Measurements from ENCODE around the gene ADGRL1.
"Not testable (repeated sequence)": the region's sequence is repeated elsewhere in the genome, so short reads cannot be mapped to it uniquely, and the experiment has no call there.

ADGRL1 gene

DNA sequence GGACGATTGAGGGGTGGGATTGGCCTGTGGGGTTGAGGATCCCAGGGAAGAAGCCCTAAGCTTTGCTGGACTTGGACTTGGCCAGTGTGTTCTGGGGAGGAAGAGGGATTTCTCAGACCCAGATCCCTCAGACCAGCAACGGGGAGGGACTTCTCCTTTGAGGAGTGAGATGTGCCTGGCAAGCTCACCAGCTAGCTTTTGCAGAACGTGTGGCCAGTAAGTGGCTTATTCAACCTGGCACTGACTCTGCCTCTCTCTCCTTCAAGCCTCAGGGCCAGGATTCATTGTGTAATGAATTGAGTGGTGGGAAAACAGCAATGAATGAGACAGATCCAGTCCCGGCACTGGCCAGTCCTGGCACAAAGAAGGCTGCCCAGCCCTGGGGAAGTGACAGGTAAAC, 11.9 kb upstream of the ADGRL1 start:
- DNase-seq, result not testable (repeated sequence)

DNA sequence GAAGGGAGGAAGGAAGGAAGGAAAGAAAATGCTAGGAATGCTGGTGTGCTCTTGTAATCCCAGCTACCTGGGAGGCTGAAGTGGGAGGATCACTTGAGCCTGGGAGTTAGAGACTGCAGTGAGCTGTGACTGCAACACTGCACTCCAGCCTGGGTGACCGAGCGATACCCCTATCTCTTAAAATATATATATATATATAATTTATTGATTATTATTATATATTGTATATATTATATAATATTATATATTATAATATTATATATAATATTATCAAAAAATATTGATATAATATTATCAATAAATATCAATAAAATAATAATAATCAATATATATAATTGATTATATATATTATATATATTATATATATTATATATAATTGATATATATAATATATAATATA, 8.6 kb upstream of the ADGRL1 start:
- no peak for DNase-seq

DNA sequence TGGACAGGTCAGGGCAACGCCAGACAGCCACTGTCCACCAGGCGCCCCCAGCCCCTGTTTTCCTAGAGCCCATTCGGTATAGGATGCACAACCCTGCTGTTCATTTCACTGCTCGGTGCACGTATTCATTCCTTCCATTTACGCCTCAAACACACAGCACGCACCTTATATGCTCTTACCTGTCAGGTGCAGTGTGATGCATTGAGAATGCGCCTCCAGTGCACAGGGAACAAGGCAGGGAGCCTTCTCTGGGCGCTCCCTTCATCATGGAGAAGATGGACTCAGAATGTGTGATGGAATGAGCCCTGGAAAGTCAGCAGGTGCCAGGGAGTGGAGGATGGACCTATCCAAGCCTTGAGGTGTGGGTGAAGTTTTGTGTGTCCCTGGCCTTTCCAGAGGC, 4.2 kb upstream of the ADGRL1 start:
- DNase-seq, result not testable (repeated sequence)

DNA sequence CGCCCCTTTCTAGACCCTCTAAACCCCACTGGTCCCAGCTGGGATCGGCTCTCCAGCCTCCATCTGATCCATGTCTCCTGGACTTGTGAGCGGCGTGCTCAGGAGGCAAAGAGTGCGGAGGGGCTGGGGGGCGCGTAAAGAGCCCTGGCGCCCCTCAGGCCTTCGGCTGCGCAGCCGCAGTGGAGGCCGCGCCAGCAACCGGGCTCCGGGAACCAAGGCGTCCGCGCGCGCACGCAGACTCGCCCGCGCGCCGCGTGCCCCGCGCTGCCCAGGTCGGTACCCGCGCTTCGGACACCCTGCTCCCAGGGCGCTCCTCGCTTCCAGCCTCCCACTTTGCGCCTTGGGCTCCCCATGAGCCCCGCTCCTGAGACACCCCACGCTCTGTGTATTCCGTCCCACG, 3.4 kb upstream of the ADGRL1 start:
- DNase-seq, result not testable (repeated sequence)

DNA sequence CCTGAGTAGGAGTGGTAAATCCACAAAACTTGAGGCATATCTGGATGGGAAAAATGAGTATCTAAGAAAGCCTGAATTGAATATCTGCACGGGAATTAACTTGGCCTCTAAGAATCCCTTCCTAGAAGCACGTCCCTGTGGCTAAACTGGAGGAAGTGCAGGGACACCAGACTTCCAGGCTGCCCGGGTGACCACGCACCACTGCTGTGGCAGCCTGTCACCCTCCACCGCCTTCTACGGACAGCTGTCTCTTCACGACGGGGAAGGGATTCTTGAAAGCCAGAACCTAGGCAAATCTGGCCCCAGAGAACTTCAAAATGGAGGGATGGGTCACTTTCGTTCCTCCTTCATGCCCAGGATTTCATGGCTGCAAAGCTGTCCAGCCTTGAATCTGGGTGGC, 2.5 kb upstream of the ADGRL1 start:
- not testable (repeated sequence) for DNase-seq

DNA sequence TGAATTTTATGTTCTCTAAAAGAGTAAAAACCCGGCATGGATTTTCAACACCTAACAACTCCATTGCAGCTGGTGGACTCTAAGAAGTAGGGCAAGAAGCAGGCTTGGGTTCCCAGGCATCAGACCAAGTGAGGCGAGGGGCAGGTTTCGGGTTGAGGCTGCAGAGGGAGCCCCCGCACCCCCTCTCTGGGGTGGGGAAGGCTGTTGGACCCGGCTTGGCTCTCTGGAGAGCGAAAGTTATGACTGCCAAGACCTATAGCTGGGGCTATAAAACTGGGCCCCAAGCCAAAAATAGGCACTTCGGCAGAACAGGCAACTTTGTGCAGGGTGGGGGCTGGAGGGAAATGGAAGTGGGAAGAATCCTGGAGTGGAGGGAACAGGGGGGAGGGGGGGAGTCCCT, 1.8 kb upstream of the ADGRL1 start:
- not testable (repeated sequence) for DNase-seq

DNA sequence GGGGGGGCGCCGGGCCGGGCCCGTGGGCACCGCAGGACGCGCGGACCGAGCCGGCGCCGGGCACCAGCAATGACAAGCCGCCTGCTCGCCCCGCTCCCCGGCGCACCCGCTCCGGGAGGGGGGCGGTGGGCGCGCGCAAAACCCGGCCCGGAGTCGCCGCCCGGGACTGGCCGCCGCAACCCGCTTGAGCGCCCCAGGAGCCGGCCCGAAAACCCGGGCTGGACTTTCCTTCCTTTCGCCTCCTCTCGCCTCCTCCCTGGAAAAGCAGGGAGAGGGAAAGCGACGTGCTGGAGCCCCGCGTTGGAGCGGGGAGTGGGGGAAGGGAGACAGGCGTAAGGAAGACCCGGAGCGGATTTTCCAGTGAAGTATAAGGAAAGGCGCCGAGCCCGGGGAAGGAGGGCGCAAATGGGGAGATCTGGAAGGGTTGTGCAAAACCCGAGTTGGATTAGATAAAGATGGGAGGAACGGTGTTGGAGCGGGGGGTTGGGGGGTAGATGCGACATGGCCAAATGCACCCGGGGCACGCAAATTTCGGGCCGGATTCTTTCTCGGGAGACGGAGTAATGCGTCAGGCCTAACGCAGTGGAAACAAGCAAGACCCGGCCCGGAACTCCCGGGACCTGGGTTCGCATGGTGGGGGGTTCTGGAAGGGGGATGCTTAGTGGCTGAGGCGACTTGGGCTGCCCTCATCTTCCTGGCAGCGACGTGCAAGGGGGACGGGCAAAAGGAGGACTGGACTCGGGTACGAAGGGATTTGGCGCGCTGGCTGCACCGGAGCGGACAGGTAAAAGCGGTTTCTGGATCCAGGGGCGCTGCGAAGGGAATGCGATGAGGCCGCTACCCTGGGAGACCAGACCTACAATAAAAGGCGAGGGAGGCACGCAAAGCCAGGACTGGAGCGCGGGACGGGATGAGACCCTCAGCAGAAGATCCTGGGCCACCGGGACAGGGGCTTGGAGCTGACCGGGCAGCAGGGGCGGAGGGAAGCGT, 1.1 kb upstream of the ADGRL1 start:
- DNase-seq, result peak; percentile 76

DNA sequence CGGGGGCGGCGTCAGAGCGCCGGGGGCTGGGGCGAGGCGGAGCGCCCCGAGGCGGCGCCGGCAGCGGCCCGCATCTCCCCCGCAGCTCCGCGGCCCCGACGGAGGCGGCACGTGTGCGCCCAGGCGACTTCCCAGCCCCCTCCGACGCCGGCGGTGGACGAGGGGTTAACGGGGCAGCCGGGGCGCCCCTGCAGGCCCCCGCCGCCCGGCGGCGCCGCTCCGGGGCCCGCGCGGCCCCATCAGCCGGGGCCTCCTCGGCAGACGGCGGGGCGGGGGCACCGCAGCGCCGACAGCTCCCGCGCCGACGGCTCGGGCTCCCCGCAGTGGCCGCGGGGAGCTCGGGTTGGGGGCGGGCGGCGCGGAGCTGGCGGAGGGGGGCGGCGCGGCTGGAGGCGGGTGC, 339 bp upstream of the ADGRL1 start:
- DNase-seq, result not testable (repeated sequence)

DNA sequence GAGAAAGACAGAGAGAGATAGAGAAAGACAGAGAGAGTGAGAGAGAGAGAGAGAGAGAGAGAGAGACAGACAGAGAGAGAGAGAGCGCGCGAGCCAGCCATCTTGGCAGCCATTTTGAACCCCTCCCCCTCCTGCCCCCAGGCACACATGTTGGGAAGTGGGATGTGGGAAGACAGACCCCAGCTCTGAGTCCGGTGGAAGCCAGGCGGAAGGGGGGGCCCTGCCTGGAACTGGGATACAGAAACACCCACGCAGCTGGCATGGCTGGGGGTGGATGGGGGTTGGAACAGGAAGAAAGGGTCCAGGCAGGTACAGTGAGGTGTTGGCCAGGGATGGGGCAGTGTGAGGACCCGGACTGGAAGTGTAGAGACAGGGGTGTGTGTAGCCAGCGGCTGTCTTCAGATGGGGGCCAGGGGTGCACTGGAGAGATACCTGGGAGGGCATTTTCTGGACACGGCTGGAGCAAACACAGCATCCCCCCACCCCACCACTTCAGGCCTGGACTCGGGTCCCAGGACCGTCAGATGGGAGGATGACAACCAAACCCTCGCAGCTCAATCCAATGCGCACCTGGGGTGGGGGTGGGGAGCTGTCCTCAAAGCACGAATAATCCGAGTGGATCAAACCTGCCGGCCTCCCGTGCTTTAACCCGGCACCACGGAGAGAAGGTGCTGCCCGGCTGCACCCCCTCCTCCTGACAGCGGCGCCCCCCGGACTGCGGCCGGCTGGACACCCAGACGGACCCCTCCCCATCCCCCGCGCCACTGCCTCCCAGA, 1.1 kb downstream of the ADGRL1 start:
- not testable (repeated sequence) for DNase-seq

DNA sequence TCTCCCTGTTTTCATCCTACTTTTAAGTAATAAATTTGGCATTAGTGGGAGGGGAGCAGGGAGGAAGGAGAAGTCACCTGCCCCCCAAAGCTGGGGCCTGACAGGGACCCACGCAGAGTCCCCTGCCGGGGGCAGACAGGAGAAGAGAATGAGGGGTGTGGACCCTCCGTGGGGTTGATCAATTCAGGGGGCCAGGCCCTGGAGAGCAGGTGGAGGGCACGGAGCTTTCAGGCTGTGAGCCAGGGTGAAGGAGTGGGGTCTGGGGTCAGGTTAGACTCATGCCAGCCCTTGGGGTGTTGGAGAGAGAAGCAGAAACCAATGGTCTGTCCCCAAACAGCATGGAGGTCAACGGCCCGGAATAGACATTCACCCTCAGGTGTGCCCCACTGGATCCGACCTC, 1.8 kb downstream of the ADGRL1 start:
- not testable (repeated sequence) for DNase-seq

DNA sequence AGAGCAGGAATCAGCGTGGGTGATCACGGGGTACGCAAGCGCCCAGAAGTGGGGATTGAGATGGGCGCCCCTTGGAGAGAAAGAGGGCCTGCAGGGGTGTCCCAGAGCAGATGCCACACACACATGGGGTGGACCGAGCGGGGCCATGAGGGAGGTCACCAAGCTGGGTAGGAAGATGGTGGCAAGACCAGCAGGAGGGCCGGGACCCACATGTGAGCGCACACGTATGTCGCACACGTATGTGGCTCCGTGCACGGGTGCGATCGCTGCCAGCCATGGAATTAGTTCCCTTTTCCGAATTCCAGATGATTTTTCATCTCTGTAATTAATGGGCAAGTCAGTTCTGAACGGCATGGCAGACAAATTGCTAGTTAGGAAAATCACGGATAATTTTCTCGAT, 2.2 kb downstream of the ADGRL1 start:
- not testable (repeated sequence) for DNase-seq

DNA sequence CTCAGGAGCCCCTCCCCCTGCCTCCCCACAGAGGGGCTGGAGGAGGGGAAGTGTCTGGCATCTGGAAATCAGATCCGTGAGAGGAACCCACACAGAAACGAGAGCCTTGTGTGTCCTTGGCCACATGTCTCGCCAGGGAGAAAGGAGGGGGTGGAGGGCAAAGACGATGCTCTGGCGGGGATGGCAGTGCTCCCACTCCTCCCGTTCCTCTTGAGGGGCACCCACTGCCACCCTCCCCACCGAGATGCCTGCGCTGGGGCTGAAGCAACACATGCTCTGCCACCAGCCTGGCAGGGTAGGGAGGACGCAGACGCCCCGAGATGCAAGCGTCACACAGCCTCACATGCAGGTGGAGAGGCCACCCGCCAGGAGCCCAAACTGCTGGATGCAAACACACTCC, 2.8 kb downstream of the ADGRL1 start:
- no peak for DNase-seq

DNA sequence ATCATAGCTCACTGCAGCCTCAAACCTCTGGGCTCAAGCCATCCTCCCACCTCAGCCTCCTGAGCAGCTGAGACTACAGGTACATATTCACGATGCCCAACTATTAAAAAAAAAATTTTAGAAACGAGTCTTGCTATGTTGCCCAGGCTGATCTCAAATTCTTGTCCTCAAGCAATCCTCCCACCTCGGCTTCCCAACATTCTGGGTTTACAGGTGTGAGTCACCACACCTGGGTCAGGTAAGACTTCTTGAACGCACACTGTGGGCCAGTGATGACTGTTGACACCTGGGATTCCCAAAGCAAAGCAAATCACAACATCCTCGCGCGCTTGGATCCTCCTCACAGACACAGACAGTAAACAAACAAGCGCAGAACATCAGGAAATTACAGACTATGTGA, 4.5 kb downstream of the ADGRL1 start:
- not testable (repeated sequence) for DNase-seq

DNA sequence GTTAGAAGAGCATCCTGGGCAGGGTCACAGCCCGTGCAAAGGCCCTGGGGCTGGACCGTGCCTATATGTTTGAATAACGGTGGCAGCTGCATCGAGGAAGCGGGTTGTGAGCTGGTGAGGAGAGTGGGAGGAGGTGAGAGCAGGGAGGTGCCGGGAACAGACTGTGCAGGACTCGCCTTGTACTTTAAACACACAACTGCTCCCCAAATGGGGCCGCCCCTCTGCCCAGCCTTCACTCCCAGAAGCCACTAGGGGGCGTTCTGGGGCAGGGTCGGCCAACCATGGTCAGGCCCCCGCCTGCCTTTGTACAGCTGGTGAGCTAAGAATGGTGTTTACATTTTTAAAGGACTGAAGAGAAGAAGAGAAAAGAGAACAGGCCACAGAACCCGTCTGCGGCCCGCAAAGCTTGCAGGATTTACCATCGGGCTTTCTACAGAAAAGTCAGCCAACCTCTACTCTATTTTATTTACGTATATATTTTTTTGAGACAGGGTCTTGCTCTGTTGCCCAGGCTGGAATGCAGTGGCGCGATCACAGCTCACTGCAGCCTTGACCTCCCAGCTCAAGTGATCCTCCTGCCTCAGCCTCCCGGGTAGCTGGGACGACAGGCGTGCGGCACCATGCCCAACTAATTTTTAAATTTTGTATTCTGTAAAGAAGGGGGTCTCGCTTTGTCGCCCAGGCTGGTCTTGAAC, 5.7 kb downstream of the ADGRL1 start:
- peak; percentile 34 for DNase-seq

DNA sequence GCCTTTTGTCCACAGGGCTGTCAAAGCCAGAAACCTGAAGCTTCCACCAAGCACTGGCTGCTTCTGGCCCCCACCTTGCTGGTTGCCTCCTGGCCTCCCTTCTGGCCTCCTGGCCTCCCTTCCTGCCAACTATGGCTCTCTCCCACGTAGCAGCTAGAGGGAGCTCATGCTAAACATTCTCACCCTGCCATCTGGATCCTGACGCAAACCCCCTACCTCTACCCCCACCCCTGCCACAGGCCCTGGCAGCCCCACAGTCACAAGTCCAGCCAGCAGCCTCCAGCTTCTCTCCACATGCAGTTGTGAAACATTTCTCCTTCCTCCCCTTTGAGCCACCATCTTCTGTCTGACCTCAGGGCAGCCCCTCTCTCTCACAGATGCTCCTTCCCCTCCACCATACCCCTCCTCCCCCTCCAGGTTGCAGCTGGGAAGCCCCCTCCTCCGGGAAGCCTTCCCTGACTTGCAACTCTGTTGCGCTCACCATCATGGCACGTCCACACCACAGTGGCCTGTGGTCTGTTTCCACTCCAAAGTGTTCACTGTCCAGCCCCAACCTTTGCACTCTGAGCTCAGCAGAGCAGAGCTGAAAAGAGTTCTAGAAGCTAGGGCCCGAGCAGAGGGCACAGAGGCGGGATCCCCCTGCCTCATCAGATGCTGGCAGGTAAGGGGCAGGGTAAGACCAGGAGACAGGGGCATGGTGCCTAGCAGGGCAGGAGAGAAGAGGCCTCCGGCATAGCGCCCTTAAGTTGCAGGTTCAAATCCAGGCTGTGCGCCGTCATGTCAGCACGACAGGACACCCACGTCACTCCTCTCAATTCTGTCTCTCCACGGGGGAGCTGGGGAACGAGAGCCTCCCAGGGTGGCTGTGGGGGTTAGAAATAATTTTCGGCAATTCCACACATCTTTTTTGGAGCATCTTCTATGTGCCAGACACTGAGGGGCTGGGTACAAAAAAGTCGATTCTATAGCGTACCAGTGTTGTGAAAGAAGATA, 7.3 kb downstream of the ADGRL1 start:
- no peak for DNase-seq

DNA sequence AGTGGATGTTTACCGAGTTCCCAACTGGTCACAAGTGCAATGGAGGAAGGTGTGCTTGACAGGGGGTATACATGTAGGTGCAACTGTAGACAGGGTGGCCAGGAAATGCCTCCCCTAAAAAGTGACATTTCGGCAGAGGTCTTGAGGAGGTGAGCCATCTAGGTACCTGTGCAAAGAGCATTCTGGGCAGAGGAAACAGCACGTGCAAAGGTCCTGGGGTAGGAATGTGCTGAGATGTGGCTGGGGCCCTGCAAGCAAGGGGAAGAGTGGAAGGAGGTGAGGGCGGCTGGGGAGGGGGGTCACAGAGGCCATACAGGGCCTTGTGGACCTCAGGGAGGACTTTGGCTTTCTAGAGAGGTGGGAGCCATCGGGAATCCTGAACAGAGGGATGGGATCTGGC, 8.1 kb downstream of the ADGRL1 start:
- no peak for DNase-seq

DNA sequence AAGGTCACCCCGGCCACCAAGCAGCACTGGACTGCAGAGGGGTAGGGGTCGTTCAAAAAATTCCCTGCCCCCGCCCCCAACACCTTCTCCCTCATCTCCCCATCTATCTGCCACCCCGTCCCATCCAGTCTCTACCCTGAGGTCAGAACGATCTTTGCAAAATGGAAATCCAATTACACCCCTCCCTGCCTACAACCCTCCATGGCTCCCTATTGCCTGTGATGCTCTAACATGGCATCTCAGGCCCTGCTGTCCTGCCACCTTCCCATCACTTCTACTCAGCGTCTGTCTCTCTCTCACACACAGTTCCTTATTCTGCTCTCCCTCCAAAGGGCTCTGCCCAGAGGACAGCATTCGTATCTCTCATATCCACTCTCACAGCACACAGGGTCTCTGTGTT, 8.7 kb downstream of the ADGRL1 start:
- not testable (repeated sequence) for DNase-seq

DNA sequence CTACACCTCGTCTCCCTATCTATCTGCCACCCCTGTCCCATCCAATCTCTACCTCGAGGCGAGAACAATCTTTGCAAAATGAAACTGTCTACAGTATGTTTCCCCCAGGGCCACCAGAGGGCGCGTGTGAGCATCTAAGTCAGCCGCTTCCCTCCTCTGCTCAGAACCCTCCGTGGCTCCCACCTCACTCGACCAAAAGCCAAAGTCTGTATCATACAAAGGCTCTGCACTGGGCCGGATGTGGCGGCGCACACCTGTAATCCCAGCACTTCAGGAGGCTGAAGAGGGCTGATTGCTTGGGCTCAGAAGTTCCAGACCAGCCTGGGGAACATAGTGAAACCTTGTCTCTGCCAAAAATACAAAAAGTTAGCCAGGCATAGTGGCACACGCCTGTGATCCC, 9.9 kb downstream of the ADGRL1 start:
- peak; percentile 61 for DNase-seq

DNA sequence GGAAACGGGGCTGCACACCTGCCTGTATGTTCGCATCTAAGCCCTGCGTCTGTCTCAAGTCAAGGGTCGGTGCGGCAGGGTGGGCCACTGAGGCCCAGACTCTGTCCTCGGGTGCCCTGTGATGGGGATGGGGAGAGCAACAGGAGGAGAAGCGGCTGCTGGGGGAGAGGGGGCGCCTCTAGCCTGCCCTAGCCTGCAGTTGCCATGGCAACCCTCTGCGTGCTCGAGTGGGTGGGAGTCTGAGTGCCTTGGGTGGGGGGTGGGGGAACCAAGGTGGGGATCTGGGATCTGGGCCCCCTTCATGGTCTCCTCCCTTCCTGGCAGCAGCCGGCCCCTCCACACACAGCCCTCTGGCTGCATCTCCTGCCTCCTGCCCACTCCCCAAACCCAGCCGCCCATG, 10.8 kb downstream of the ADGRL1 start:
- not testable (repeated sequence) for DNase-seq

DNA sequence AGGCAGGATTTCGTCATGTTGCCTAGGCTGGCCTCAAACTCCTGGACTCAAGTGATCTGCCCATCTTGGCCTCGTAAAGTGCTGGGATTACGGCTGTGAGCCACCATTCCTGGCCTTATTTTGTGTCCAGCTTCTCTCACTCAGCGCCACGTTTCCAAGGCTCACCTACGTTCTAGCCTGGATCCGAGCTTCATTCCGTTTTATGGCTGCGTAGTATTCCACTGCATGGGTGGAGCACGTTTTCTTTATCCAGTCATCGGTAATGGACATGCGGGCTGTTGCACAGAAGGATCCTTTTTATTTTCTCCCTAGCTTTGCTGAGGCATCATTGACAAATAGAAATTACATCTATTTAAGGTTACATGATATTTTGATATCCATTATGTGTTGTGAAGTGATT, 16.6 kb downstream of the ADGRL1 start:
- DNase-seq, result no peak

DNA sequence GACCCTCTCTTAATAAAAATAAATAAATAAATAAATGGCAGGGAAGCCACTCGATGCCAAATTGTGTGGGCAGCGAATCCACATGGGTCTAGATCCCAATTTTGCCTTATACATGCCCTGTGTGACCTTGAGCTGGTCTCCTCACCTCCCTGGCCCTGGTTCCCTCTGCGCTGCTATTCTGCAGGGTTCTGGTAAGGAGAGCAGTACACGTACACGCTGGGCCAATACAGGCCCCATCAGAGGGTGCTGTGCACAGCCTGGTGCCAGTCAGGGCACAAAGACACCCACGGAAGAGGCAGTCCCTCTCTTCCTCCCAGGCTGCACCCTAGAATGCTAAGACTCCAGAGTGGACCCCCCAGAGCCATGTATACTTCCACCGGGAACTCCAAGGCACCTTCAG, 17.9 kb downstream of the ADGRL1 start:
- DNase-seq, result not testable (repeated sequence)

DNA sequence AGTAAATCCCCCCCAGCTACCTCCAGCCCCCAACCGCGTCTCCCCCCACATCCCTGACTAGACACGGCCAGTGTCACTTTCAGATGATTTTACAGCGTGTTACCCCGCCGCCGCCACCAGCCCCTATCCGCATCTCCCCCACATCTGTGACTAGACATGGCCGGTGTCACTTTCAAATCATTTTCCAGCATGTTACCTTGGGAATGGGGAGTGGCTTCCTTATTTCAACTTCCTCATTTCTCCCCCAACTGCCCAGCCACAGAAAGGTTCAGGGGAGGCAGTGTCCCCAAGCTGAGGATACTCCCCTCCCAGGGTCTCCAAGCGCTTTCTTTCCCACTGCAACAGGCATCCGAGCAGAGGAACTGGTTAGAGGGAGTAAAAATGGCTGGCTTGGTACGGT, 18.4 kb downstream of the ADGRL1 start:
- DNase-seq, result no peak
